ENCODE results near the gene LVRN.

DNA sequence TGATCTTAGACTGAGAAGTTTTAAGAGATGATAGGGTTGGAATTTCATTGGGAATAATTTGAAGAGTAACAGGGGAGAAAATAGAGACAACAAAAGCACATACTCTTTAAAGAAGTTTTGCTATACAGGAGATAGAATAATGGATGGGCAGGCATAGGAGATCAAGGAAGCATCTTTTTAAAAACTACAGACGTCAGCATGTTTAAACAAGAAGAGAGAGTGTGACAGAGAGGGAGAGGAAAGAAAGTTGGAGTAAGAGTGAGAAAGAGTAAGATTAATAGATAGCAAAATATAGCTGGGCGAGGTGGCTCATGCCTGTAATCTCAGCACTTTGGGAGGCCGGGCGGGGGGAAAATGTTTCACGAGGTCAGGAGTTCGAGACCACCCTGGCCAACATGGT, 5.3 kb upstream of the LVRN start:
- TF ChIP-seq, protein P1, sequence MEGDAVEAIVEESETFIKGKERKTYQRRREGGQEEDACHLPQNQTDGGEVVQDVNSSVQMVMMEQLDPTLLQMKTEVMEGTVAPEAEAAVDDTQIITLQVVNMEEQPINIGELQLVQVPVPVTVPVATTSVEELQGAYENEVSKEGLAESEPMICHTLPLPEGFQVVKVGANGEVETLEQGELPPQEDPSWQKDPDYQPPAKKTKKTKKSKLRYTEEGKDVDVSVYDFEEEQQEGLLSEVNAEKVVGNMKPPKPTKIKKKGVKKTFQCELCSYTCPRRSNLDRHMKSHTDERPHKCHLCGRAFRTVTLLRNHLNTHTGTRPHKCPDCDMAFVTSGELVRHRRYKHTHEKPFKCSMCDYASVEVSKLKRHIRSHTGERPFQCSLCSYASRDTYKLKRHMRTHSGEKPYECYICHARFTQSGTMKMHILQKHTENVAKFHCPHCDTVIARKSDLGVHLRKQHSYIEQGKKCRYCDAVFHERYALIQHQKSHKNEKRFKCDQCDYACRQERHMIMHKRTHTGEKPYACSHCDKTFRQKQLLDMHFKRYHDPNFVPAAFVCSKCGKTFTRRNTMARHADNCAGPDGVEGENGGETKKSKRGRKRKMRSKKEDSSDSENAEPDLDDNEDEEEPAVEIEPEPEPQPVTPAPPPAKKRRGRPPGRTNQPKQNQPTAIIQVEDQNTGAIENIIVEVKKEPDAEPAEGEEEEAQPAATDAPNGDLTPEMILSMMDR (IDR thresholded peaks at IDR 0.05), result no peak
- no peak for TF ChIP-seq POLR2A (IDR thresholded peaks at IDR 0.05)
